Stimulated activated CD8-positive, alpha-beta memory T cell treated with anti-CD3 and anti-CD28 coated beads, Interleukin-4, amount 100 ng/mL, for 24 hours (primary cell): ENCODE measurements around the gene PDE9A.

ENCODE experiments used
- DNase-seq: peaks from one replicate; pipeline ENCODE4 v3.0.0-alpha.2; 2020; ENCODE audit warnings: low read depth

The PDE9A gene

GRCh38 chr21:42739061-42739931 is 85.9 kb downstream of the PDE9A start:
- DNase-seq: no peak

- no peak for DNase-seq
Measured at GRCh38 chr21:42740405-42740909, 87.0 kb downstream of the PDE9A start.

DNA sequence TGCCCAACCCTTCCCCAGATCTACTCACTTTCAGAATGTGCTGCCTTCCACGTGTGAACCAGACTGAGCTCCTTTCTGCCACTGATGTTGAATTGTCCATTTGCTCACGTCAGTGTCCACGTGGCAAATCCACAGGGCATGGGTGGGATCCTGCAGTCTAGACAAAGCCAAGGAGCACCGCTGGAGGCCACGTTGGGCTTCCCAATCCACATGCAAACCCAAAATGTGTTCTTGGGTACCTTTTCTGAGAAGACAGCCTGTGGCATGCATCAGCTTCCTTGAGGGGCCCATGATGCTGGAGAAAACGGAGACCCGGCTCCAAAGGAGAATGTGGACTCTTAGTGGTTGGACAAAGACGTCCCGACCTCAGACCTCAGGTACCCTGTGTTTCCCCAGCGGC is 87.6 kb downstream of the PDE9A start:
- no peak for DNase-seq

GRCh38 chr21:42744520-42745445 is 91.4 kb downstream of the PDE9A start:
- no peak for DNase-seq

GRCh38 chr21:42745511-42746239 is 92.3 kb downstream of the PDE9A start:
- DNase-seq: no peak

DNA sequence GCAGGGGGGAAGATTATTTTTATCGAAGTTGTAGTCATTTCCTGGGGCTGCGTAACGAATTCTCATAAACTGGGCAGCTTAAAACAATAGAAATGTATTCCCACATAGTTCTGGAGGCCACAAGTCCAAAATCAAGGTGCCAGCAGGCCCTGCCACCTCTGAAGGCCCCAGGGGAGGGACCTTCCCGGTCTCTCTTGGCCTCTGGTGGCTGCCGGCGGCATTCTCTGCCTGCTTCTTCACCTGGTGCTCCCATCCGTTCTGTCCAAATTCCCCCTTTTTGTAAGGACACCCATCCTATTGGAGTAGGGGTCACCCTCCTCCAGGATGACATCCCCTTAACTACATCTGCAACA is 92.8 kb downstream of the PDE9A start:
- no peak for DNase-seq

DNA sequence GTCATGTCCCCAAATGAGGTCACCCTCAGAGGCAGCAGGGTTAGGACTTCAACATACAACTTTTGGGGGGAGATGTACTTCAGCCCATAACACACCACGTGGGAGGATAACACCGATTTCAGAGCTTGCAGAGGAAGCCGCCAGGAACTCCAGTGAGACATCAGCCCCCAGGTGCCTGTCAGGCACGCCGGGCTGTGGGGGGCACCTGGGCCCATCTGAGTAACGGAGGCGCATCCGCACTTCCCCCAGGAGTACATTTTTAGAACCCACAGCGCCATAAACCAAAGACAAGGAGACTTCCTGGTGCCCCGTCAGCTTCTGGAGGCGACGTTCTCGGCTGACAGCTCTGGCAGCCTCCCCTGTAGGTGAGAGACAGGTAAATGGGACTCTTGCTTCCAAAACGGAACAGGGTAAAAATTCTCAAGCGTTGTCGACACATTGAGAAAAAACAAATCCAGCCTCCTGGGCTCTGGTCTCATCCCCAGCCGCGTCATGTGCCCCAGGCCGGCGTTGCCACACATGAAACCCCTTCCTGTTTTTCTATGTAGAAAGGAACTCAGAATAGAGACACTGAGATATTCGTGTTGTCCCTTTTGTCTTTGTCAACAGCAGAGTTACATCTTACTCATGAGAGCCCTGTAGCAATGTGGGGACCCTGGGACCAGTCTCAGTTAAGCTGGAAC is 93.3 kb downstream of the PDE9A start:
- no peak for DNase-seq

DNA sequence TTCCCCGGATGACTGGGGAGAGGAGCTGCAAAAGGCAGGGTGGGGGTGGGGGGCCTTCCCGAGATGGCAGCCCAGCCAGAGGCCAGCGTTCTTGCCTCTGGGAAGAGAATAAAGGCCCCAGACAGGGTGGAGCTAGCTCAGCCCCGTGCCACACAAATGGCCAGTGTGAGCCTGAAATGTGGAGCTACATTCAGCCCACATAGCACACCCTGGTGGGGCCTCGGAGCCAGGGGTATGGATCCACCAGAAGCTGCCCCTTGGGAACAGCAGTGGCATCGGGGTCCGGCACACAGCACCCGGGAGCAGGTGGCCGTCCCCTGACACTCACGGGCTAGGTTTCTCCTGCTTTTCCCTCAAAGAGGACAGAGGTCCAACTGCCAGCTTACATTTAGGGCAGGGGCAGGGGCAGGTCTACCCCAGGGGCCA is 93.9 kb downstream of the PDE9A start:
- DNase-seq: no peak

DNA sequence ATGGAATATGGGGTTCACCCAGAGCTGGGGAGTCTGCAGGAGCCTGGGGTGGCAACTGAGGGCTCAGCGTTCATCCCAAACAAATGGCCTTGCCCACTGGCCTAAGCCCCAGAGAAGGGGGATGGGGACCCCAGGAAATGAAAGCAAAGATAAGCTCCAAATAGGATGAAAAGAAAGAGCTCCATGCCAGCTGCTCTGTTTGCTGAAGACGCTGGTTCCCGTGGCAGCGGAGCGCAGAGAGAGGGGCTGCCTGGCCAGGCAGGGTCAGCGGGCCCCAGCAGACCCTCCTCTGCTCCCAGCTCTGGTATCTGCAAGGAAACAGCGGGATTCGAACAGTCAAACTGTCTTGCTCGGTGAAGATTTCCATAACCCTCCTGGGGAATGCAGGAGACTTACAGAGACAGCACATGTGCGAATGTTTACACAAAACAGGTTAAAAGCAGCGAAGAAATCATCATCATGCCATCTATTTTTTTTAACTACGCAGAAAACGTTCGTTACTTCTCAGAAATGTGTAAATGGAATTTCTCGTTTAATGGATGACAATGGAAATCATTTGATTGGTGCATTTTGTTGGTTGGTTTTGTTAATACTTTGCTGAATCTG is 94.4 kb downstream of the PDE9A start:
- no peak for DNase-seq

- DNase-seq: no peak
Measured at GRCh38 chr21:42748620-42749176, 95.3 kb downstream of the PDE9A start.

- DNase-seq: no peak
Measured at GRCh38 chr21:42750737-42751530, 97.5 kb downstream of the PDE9A start.

DNA sequence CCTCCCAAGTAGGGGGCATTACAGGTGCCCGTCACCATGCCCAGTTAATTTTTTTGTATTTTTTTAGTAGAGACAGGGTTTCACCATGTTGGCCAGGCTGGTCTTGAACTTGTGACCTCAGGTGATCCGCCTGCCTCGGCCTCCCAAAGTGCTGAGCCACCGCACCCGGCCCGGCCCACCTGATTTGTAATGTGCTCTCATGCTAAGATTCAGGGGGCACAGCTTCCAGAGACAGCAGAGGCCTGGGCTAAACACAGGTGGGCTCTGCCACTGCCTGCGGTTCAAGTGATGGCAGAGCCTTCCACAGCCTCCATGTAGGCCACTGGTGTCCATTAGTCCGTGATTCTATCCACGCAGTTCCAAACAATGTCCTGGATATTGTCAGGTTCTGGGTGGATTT is 98.4 kb downstream of the PDE9A start:
- no peak for DNase-seq

GRCh38 chr21:42753804-42754203 is 100.4 kb downstream of the PDE9A start:
- no peak for DNase-seq

- DNase-seq: no peak
Measured at GRCh38 chr21:42754270-42754933, 101.0 kb downstream of the PDE9A start.

GRCh38 chr21:42755031-42755665 is 101.7 kb downstream of the PDE9A start:
- no peak for DNase-seq

DNA sequence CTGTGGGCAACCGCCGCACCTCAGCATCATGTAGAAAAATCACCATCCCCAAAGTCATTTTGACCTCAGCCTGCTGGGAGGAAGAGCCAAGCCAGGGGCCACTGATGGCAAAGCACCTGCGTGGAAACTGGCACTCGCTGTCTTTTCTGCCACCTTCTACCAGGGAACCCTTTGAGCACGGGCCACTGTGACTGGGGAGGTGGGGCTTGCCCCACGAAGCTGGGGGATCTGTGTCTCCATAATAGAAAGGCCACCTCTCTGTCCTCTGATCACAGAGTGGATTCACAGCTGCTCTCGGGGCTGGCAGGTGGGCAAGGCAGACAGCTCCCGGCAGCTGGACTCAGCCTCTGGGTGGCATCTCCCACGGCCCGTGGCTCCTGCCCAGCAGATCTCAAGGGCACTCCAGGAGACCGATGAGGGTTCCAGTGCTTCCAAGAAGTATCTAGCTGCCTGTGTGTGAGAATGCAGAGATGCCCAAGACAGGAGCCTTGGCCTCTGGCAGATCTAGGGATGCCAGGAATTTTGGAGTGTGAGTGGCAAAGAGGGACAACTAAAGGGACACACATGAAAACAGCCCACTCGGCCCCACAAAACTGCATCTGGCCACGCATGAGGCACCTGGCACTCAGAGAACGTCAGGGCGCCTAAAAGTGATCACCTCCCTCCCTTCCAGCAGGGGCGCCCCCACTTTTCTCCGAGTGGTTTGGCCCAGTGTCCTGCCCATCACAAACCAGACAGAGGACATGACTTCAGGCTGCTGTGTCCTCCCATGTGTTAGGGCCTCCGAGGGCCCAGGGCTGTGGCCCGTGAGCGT is 102.6 kb downstream of the PDE9A start:
- no peak for DNase-seq

DNA sequence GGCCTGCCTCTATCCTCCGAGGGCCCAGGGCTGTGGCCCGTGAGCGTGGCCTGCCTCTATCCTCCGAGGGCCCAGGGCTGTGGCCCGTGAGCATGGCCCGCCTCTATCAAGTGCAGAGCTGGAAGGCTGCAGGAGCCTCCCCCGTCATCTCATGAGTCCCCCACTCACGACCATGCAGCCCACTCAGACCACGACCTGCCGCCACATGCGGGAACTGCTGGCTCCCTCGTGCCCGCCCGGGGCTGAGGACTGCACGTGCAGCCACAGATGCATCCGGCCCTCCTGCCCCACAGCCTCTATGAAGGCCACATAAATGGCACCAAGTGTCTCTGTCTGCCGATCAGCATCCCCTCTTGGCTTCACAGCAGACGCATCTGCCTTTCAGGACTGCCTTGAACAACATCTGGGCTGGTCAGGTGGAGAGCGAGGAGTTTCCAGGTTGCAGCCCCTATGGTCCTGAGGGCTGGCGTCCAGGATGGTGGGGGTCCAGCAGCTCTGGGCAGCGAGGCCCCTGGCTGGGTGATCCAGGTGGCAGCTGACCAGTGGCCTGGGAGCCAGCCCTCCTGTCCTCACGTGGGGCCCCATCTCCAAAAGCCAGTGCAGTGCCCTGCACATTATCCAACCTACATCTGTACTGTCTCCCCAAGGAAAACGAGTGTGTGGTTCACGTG is 103.3 kb downstream of the PDE9A start:
- no peak for DNase-seq
